AG08396 (cell line): ENCODE measurements around the gene CEL.

Experiments
- DNase-seq: peaks from one replicate; pipeline ENCODE4 v3.0.0; 2012; ENCODE audit warnings: low spot score, mixed read lengths

The CEL gene

GRCh38 chr9:133103987-133104505 lies 42.3 kb downstream of the CEL start:
- no peak for DNase-seq

- DNase-seq = no peak
These were observed 43.1 kb downstream of the CEL start for GRCh38 chr9:133104718-133105460.

- no peak for DNase-seq
These were observed 43.6 kb downstream of the CEL start for GRCh38 chr9:133105461-133105770.

- no peak for DNase-seq
These were observed 44.9 kb downstream of the CEL start for GRCh38 chr9:133106511-133107244.

GRCh38 chr9:133107245-133107722 lies 45.5 kb downstream of the CEL start:
- DNase-seq = no peak

GRCh38 chr9:133107961-133108793 lies 46.4 kb downstream of the CEL start:
- DNase-seq = no peak

GRCh38 chr9:133108794-133109641 lies 47.2 kb downstream of the CEL start:
- DNase-seq = no peak

GRCh38 chr9:133109931-133110650 lies 48.3 kb downstream of the CEL start:
- DNase-seq = no peak

GRCh38 chr9:133111808-133112662 lies 50.3 kb downstream of the CEL start:
- no peak for DNase-seq

- DNase-seq = no peak
These were observed 50.9 kb downstream of the CEL start for GRCh38 chr9:133112663-133113026.

- DNase-seq = no peak
These were observed 51.6 kb downstream of the CEL start for GRCh38 chr9:133113163-133113948.

GRCh38 chr9:133113949-133114885 lies 52.4 kb downstream of the CEL start:
- DNase-seq = no peak

GRCh38 chr9:133114886-133115603 lies 53.3 kb downstream of the CEL start:
- no peak for DNase-seq

GRCh38 chr9:133115604-133116345 lies 54.0 kb downstream of the CEL start:
- no peak for DNase-seq

- no peak for DNase-seq
These were observed 54.8 kb downstream of the CEL start for GRCh38 chr9:133116346-133117231.
